ENCODE results near the gene BCOR.

DNA sequence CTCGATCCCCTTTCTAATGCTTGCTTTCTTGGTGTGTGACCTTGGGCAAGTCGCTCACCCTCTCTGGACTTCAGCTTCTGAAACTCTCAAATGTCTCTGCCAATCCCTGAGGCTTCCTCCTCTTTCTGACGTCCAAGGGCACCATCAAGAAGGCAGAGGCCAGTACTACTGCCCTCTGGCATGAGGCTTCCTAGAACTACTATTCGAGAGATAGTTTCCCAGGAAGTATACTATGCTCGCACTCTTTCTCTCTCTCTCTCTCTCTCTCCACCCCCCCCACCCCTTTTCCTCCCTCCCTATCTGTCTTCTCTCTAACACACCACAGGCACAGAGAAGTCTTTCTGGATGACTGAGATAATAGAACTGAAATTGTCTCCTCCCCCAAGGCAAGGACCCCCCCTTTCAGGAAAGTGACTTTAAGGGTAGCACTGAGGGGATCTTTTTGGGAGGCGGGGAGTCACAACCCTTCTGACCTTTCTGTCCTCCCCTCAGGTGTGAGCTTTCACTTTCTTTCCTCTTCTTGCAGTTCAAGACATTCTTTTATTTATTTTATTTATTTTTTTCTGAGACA is 20.0 kb upstream of the BCOR start:
- no peak for TF ChIP-seq CTCF (conservative IDR thresholded peaks at IDR 0.05 in 1 of 2, IDR thresholded peaks at IDR 0.05 in 1 of 2; ENCODE audit: low read depth in 1 of 2, low read length in 2 of 2)
- no peak for TF ChIP-seq EZH2 (IDR thresholded peaks at IDR 0.05; ENCODE audit: low read length, missing control alignments)

Data from fibroblast of lung (primary cell).